NCI-H1930 (cell line): ENCODE results near the gene TEF.
"Not testable (repeated sequence)": the region's sequence is repeated elsewhere in the genome, so short reads cannot be mapped to it uniquely, and the experiment has no call there.

Experiments
- DNase-seq, 2 experiments: peaks; one replicate each; lab custom pipeline; 2025; lab: John Stamatoyannopoulos, UW

Gene TEF

DNA sequence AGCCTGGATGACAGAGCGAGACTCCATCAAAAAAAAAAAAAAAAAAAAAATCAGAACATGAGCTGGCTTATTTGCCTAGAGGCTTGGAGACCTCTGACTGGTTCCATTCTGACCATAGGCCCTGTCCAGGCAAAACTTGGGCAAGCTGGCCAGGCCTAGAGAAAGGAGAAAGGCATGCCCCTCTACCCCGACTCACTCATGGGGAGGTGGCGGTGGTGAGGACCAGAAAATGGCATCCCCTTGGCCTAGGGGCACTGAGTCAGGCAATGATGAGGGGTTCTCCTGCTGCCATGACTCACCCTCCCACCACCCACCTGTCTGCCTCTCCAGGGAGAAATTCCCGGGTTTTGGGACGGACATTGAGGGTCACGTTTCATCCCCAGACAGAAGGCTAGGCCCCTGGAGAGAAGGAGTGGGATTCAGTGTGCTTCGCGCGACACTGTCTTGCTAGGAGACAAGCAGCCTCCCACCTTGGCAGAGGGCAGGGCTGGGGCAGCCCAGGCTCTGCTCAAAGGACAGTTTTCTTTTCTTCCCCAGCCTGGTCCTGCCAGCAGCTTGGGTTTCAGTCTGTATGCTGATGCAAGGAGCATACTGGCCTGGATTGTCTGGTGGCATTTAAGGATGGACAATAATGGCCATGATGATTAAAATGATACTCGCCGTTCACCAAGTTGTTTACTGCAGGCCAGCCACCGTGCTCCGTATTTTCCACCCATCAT lies 47.6 kb downstream of the TEF start:
- DNase-seq: no peak

GRCh38 chr22:41429951-41430332 lies 48.2 kb downstream of the TEF start:
- no peak for DNase-seq

GRCh38 chr22:41431656-41432055 lies 49.9 kb downstream of the TEF start:
- no peak for DNase-seq

- not testable (repeated sequence) for DNase-seq
These were observed 51.7 kb downstream of the TEF start for GRCh38 chr22:41433480-41433879.

GRCh38 chr22:41434361-41435003 lies 52.7 kb downstream of the TEF start:
- DNase-seq: not testable (repeated sequence)

DNA sequence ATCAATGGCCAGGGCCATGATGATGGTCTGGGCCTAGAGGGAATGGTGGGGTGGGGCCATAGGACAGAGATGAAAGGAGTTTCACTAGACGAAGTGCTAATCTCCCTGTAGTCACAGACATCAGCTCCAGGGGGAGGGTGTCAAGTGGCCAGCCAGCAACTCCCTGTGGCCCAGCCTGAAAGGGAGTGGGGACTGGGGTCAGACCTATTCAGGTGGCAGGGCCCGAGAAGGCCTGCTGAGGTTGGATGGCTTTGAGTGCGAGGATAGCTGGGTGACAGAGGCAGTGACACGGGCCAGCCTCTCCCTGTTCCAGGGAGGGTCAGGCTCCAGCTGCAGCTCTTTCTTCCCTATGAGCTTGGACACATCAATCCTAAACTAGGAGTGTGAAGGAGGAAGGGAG lies 53.8 kb downstream of the TEF start:
- DNase-seq: no peak

DNA sequence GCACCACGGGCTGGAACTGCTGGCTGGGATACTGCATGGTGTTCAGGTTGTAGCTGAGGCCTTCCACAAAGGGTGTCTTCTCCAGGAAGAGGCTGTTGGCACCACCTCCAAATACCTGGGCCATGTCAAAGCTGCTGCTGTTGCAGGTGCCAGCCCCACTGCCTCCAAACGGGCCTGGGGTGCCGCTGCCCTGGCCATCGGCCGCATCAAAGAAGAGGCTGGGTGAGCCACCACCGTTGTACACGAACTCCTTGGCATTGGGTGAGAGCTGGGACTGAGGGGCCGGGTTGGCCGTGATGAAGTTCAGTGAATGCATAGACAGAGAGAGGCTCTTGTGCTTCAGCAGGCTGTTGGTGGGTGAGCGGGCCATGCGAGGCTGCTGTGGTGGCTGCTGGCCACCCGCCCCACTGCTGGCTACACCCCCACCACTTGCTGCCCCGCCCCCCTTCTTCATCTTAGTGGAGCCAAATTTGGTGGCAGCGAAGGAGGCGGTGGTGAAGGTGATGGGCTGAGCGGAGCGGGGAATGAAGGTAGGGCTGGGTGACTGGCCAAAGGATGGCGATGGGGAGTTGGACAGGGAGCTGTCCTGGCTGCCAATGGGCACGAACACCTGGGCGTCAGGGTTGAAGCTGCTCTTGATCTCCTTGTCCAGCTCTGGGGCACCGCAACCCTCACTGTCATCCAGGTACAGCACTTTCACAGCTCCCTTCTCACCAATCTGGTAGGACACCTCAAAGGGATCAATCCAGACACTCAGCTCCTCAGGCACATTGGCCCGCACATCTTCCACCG lies 54.8 kb downstream of the TEF start:
- no peak for DNase-seq

- no peak for DNase-seq
These were observed 55.5 kb downstream of the TEF start for GRCh38 chr22:41437198-41437597.

DNA sequence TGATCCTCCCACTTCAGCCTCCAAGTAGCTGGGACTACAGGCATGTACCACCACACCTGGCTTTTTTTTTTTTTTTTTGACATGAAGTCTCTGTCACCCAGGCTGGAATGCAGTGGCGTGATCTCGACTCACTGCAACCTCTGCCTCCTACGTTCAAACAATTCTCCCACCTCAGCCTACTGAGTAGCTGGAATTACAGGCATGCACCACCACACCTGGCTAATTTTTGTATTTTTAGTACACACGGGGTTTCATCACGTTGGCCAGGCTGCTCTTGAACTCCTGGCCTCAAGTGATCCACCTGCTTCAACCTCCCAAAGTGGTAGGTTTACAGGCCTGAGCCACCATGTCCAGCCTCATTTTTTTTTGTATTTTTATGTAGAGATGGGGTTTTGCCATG lies 58.8 kb downstream of the TEF start:
- DNase-seq: not testable (repeated sequence)

- DNase-seq: no peak
These were observed 60.6 kb downstream of the TEF start for GRCh38 chr22:41442240-41442792.

DNA sequence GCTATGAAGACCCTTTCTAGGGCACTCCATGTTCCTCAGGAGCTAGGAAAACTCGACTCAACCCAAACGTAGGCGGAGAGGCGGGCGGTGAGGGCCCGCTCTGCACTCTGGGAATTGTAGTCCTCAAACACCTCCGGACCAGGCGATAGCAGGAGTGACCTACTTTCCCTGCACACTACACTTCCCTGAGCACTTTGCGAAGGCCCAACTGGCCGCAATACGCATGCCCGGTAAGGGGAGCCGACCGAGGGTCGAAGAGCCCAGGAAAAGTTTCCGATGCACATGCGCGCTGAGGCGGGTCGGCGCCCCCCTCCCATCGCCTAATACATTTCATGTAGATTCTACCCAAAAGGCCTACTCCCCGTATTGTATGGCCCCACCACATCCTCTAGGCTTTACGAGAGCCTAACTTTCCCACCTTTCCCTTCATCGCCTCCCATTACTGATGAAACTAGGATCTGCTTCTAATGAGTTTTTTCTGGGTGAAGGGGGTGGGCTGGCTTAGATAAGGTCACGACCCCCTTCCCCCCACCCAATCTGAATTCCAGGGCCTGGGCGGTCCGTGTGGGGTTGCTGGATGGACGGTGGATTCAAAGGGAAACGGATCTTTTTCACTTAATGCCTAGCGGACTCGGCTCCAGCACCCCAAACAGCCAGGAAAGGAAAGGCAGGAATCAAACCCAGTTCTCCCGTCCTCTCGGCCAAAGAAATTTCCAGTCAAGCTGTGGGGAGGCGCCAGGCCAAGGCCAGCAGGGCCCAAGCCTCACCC lies 62.8 kb downstream of the TEF start:
- peak; percentile 90 to 95 for DNase-seq

GRCh38 chr22:41445129-41446056 lies 63.7 kb downstream of the TEF start:
- no peak for DNase-seq

DNA sequence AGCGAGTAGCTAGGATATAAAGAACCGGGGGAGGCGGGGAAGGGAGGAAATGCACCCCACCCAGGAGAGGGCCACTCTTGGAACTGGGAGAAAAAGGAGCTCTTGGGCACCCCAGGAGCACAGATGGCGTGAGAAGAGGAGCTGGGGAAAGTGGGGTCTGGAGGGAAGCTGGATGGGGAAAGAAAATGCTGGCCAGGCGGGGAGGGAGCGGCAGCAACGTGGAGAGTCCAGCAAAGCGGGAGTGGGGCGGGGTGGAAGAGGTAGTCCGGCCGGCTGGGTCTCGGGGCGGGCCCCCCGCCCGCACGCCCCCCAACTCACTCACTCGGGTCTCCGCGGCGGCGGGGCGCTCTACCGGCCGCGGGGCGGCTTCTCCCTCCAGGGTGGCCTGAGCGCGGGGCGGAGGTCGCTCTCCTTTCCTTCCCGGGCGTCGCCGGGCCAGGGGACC lies 64.3 kb downstream of the TEF start:
- no peak for DNase-seq

- DNase-seq: peak; percentile 87 to 95
These were observed 65.1 kb downstream of the TEF start, which contains the start of gene TOB2 for GRCh38 chr22:41446639-41447434. Gene TOB2 (minus strand): TSS chr22:41446801. CDS start chr22:41437345, 9,456 bp downstream.

- DNase-seq: peak; percentile 38 to 46
These were observed 65.9 kb downstream of the TEF start for GRCh38 chr22:41447435-41448188.

DNA sequence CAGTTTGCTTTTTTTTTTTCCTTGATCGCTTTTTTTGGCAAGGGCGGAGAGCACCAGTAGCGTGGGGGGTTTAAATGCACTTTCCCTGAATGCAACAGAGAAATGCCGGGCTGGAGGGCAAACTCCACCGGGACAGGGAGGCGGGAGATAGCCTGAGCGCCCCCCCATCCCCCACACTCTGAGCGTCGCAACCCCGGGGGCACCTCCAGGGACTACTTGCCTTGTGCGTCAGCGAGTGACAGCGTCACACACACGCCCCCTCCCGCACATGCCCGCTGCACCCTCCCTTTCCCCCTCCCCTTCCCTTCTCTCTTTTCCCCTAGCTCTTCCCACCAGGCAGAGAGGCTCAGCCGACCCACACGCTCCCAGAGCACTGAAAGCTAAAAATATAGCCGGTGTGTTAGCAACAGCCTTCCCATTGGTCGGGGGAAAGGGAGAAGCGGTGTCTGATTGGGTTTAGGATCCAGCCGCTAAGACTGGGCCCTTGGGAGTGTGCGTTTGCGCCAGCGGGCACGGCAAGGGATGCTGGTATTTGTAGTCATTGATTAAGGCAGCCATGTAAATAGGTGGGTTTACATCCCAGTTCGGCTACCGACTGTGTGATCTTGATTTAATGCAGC lies 66.6 kb downstream of the TEF start:
- DNase-seq: peak; percentile 96 to 98
